Astrocyte (in vitro differentiated cells and primary cell): Measurements from ENCODE around the gene EXOC6B.

ENCODE experiments used
- EZH2 ChIP-seq: IDR thresholded peaks from 2 replicates; pipeline ENCODE4 v1.6.1; 2012; ENCODE audit warnings: mild to moderate bottlenecking, low read length, inconsistent platforms; ENCODE audit not compliant: insufficient read depth
- TF ChIP-seq, protein P1 (sequence below): IDR thresholded peaks from 2 replicates; pipeline ENCODE4 v1.5.1; 2011; ENCODE audit warnings: low read depth, mild to moderate bottlenecking, inconsistent platforms, low read length, moderate library complexity; ENCODE audit not compliant: insufficient read depth

DNA sequence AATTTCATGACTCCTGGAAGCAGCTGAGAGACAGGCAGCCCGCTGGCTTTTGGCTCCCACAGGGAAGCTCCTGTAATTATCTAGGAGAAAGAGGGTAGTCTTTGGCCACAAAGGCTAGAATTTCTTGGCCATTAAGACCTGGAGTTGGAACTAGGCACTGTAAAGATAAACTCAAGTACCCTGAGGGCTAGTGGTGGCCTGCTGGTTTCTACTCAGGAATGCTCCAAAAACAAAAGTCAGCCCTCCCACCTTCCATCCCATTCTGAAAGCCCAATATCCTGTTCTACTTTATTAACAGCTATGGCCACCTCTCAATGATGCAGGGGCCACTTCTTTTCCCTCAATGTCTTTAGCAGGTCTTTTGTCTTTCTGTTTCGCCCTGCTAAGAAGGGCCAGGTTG, 644.2 kb downstream of the EXOC6B start:
- TF ChIP-seq, protein P1, sequence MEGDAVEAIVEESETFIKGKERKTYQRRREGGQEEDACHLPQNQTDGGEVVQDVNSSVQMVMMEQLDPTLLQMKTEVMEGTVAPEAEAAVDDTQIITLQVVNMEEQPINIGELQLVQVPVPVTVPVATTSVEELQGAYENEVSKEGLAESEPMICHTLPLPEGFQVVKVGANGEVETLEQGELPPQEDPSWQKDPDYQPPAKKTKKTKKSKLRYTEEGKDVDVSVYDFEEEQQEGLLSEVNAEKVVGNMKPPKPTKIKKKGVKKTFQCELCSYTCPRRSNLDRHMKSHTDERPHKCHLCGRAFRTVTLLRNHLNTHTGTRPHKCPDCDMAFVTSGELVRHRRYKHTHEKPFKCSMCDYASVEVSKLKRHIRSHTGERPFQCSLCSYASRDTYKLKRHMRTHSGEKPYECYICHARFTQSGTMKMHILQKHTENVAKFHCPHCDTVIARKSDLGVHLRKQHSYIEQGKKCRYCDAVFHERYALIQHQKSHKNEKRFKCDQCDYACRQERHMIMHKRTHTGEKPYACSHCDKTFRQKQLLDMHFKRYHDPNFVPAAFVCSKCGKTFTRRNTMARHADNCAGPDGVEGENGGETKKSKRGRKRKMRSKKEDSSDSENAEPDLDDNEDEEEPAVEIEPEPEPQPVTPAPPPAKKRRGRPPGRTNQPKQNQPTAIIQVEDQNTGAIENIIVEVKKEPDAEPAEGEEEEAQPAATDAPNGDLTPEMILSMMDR: no peak
- no peak for TF ChIP-seq EZH2
